ENCODE measurements around the gene TFAM.

The TFAM gene

GRCh38 chr10:58384999-58385783, at the start of gene TFAM:
Gene TFAM, plus strand, starts transcription at chr10:58385410. Its CDS starts 138 bp downstream, at chr10:58385548.
- DNase-seq, result peak; percentile 95

GRCh38 chr10:58336242-58336641, 49.0 kb upstream of the TFAM start:
- no peak for DNase-seq

GRCh38 chr10:58341422-58341821, 43.8 kb upstream of the TFAM start:
- DNase-seq, result no peak

GRCh38 chr10:58341947-58342346, 43.3 kb upstream of the TFAM start:
- no peak for DNase-seq

GRCh38 chr10:58347967-58348366, 37.2 kb upstream of the TFAM start:
- DNase-seq, result no peak

GRCh38 chr10:58348571-58349033, 36.6 kb upstream of the TFAM start:
- DNase-seq, result no peak

GRCh38 chr10:58350023-58350422, 35.2 kb upstream of the TFAM start:
- DNase-seq, result no peak

- DNase-seq, result no peak
These were observed 34.4 kb upstream of the TFAM start for GRCh38 chr10:58350619-58351323.

- no peak for DNase-seq
These were observed 33.3 kb upstream of the TFAM start for GRCh38 chr10:58351616-58352578.

GRCh38 chr10:58352956-58353610, 32.1 kb upstream of the TFAM start:
- DNase-seq, result no peak

GRCh38 chr10:58356756-58357155, 28.5 kb upstream of the TFAM start:
- DNase-seq, result no peak

GRCh38 chr10:58358314-58358933, 26.8 kb upstream of the TFAM start:
- no peak for DNase-seq

- DNase-seq, result no peak
These were observed 26.3 kb upstream of the TFAM start for GRCh38 chr10:58358947-58359346.

- no peak for DNase-seq
These were observed 25.7 kb upstream of the TFAM start for GRCh38 chr10:58359541-58359940.

GRCh38 chr10:58360412-58361004, 24.7 kb upstream of the TFAM start:
- no peak for DNase-seq

- DNase-seq, result no peak
These were observed 23.9 kb upstream of the TFAM start for GRCh38 chr10:58361353-58361752.

GRCh38 chr10:58362027-58362789, 23.0 kb upstream of the TFAM start:
- DNase-seq, result no peak

- no peak for DNase-seq
These were observed 18.1 kb upstream of the TFAM start for GRCh38 chr10:58367069-58367468.

GRCh38 chr10:58371473-58371872, 13.7 kb upstream of the TFAM start:
- DNase-seq, result no peak

- DNase-seq, result no peak
These were observed 12.4 kb upstream of the TFAM start for GRCh38 chr10:58372607-58373441.

Measured in CD4-positive, alpha-beta T cell treated with Interferon gamma for 1 hour (primary cell).